Psoas muscle (tissue), 8 donors: Measurements from ENCODE around the gene GYS1. TPM values are rescaled to one million over a fixed set of nuclear protein-coding genes. Genes with fewer than 3 reads are reported as not detected.

ENCODE experiments used
- ATAC-seq, 4 donors: fragments of 200-7000 bp; cut with Tn5 transposase; one replicate each; pipeline ENCODE4 v1.9.1; 2020; ENCODE audit warnings: moderate library complexity in 3 of 4, mild to moderate bottlenecking in 2 of 4
- DNase-seq, 2 donors: peaks; one replicate each; pipeline ENCODE4 v3.0.0-alpha.2; 2020
- H3K27ac ChIP-seq: fragments of 200-600 bp; one replicate; pipeline ENCODE4 v1.8.0; 2022
- H3K27me3 ChIP-seq, 3 donors: fragments of 200-600 bp in 1 of 3; one replicate each; pipeline versions ENCODE4 v1.6.1 to v1.8.0; 2013 to 2022; ENCODE audit warnings: low read length in 2 of 3, mild to moderate bottlenecking in 2 of 3, moderate library complexity in 1 of 3; ENCODE audit not compliant: insufficient read depth in 3 of 3
- H3K36me3 ChIP-seq, 2 donors: fragments of 200-600 bp in 1 of 2; one replicate each; pipeline versions ENCODE4 v1.6.1 to v1.8.0; 2013 to 2022; ENCODE audit warnings: low read depth in 1 of 2, mild to moderate bottlenecking in 1 of 2, moderate library complexity in 1 of 2; ENCODE audit not compliant: insufficient read depth in 1 of 2
- H3K4me1 ChIP-seq: fragments of 200-600 bp; one replicate; pipeline ENCODE4 v1.8.0; 2022
- H3K4me3 ChIP-seq: fragments of 200-600 bp; one replicate; pipeline ENCODE4 v1.8.0; 2022; ENCODE audit warnings: mild to moderate bottlenecking
- H3K9me3 ChIP-seq: fragments of 200-600 bp; one replicate; pipeline ENCODE4 v1.8.0; 2022
- CTCF ChIP-seq: fragments of 200-600 bp; IDR thresholded peaks from one replicate; pipeline ENCODE4 v1.8.0; 2022; ENCODE audit warnings: antibody characterized with exemption
- whole genome bisulfite sequencing, 3 donors: extraction: QIAGEN DNeasy Blood & Tissue Kit; methylation state at CpG; one replicate each; pipeline versions ENCODE4 v1.1.6 to v1.1.7; 2013; 5-methylcytosine and 5-hydroxymethylcytosine counted together
- intact Hi-C, 2 donors: fragments of 100-400 bp; cut with DNase I; formaldehyde crosslinking; loops; one replicate each; pipeline versions ENCODE4 v1.11.0 to v1.14.2; 2022
- polyA plus RNA-seq, 3 donors: library from polyadenylated mRNA; stranded (reverse); fragments of 200-250 nt; gene quantifications; one replicate each; pipeline ENCODE4 v1.2.3, GENCODE V29; 2013
- total RNA-seq, 4 donors: library from RNA; stranded (reverse); fragmentation: NEBNext Ultra II Directional in 2 of 4; extraction: Animal tissue kit (Norgen Biotek cat#: 25700) in 2 of 4; gene quantifications; one replicate each; pipeline versions ENCODE4 v1.2.1 to v1.2.4, GENCODE V29; 2021 to 2023
- donor health status: healthy with polysubstance abuse.
- donor health status: DM: no; HTN: no; CAD: no; lungs with moderate emphysema.
- donor health status: Bipolar disorder and iron deficiency.
- donor health status: healthy.
- donor health status: DM: yes; HTN: yes; CAD: no.
- donor health status: DM: no; HTN: no; CAD: no.
- donor health status: DM: no; HTN: no; CAD: no.
- donor health status: DM: yes; HTN: yes; CAD: no.

GYS1 gene
- total and polyA plus RNA-seq, 7 donors = 30.9 to 331 (median 147) TPM

- Histone ChIP-seq H3K27me3 (no peaks in the 10 kb centered on the region), H3K9me3 (no peaks in the 10 kb centered on the region), H3K4me3 (no peak overlapping the region), H3K4me1 (peaks cover 7% of the 10 kb centered on the region), H3K36me3 (peaks cover 17 to 62% of the 10 kb centered on the region in 2 donors), H3K27ac (no peak overlapping the region)
- DNase-seq (no peak), ATAC-seq (no peak)
- 88 to 92% (median 90%) methylated on average over 32 of the region's 32 CpGs for WGBS, 3 donors
- intact Hi-C loops = loop anchor here in 1 of 2 donors (5.0 kb wide), 1 partner anchor 43 kb away; the partner anchor contains the start of gene CGB7
- no peak for TF ChIP-seq CTCF
Observed at GRCh38 chr19:49014123-49014869, 21.2 kb upstream of the GYS1 start.

- TF ChIP-seq CTCF = no peak
- Histone ChIP-seq H3K36me3 (peaks cover 17 to 91% of the 10 kb centered on the region in 2 donors), H3K4me1 (no peaks in the 10 kb centered on the region), H3K27ac (no peak overlapping the region), H3K4me3 (no peak overlapping the region), H3K9me3 (no peaks in the 10 kb centered on the region), H3K27me3 (no peaks in the 10 kb centered on the region)
- ATAC-seq (no peak), DNase-seq (no peak)
- intact Hi-C loops = loop anchor here in 1 of 2 donors (5.0 kb wide), 1 partner anchor 46 kb away; the partner anchor contains the start of gene CGB7
- WGBS, 3 donors = 87 to 93% (median 87%) methylated on average over 17 of the region's 17 CpGs
Observed at GRCh38 chr19:49011194-49011593, 18.1 kb upstream of the GYS1 start.

GRCh38 chr19:49010453-49010852, 17.3 kb upstream of the GYS1 start:
- intact Hi-C loops = loop anchor here in 1 of 2 donors (5.0 kb wide), 1 partner anchor 47 kb away; the partner anchor contains the start of gene CGB7
- Histone ChIP-seq H3K36me3 (peaks cover 16 to 91% of the 10 kb centered on the region in 2 donors), H3K27ac (no peak overlapping the region), H3K27me3 (no peaks in the 10 kb centered on the region), H3K4me3 (no peak overlapping the region), H3K4me1 (no peaks in the 10 kb centered on the region), H3K9me3 (no peaks in the 10 kb centered on the region)
- 84 to 95% (median 89%) methylated on average over 18 of the region's 18 CpGs for WGBS, 3 donors
- no peak for DNase-seq
- ATAC-seq = no peak
- TF ChIP-seq CTCF = no peak

GRCh38 chr19:49009828-49010227, 16.7 kb upstream of the GYS1 start:
- 93 to 96% (median 94%) methylated on average over 18 of the region's 18 CpGs for WGBS, 3 donors
- Histone ChIP-seq H3K4me3 (no peak overlapping the region), H3K27me3 (no peaks in the 10 kb centered on the region), H3K27ac (no peak overlapping the region), H3K9me3 (no peaks in the 10 kb centered on the region), H3K36me3 (peaks cover 16 to 91% of the 10 kb centered on the region in 2 donors), H3K4me1 (no peaks in the 10 kb centered on the region)
- DNase-seq (no peak), ATAC-seq (no peak)
- intact Hi-C loops = loop anchor here in 1 of 2 donors (5.0 kb wide), 1 partner anchor 47 kb away; the partner anchor contains the start of gene CGB7
- TF ChIP-seq CTCF = no peak
